Ishikawa (cell line): ENCODE data around the gene CYFIP2.

Experiments used
- CEBPB ChIP-seq: IDR thresholded peaks from 2 replicates; pipeline ENCODE4 v1.6.1; 2012
- CREB1 ChIP-seq: IDR thresholded peaks from 2 replicates; pipeline ENCODE4 v1.6.1; 2012; ENCODE audit warnings: low read depth
- EGR1 ChIP-seq: IDR thresholded peaks from 2 replicates; pipeline ENCODE4 v1.6.1; 2012
- EP300 ChIP-seq: IDR thresholded peaks from 2 replicates; pipeline ENCODE4 v1.6.1; 2012; ENCODE audit warnings: borderline replicate concordance
- FOXM1 ChIP-seq: IDR thresholded peaks from 2 replicates; pipeline ENCODE4 v1.6.1; 2012; ENCODE audit warnings: low read depth, borderline replicate concordance
- NFIC ChIP-seq: IDR thresholded peaks from 2 replicates; pipeline ENCODE4 v1.6.1; 2012
- RAD21 ChIP-seq: IDR thresholded peaks from 2 replicates; pipeline ENCODE4 v1.6.1; 2012; ENCODE audit warnings: low read depth
- TAF1 ChIP-seq: IDR thresholded peaks from 2 replicates; pipeline ENCODE4 v1.6.1; 2012; ENCODE audit warnings: low read depth, mild to moderate bottlenecking
- TCF12 ChIP-seq: IDR thresholded peaks from 2 replicates; pipeline ENCODE4 v1.6.1; 2012; ENCODE audit warnings: low read depth
- TEAD4 ChIP-seq: IDR thresholded peaks from 2 replicates; pipeline ENCODE4 v1.6.1; 2012
- YY1 ChIP-seq: IDR thresholded peaks from 2 replicates; pipeline ENCODE4 v1.6.1; 2012; ENCODE audit warnings: low read depth
- ZBTB7A ChIP-seq: IDR thresholded peaks from 2 replicates; pipeline ENCODE4 v1.6.1; 2012; ENCODE audit warnings: low read depth
- TF ChIP-seq, protein P1 (sequence below): IDR thresholded peaks from 2 replicates; pipeline ENCODE4 v1.6.1; 2012; ENCODE audit warnings: low read depth, mild to moderate bottlenecking
- TF ChIP-seq, protein P2 (sequence below): IDR thresholded peaks from 2 replicates; pipeline ENCODE4 v1.6.1; 2012
- TF ChIP-seq, protein P3 (sequence below): IDR thresholded peaks from 2 replicates; pipeline ENCODE4 v1.6.1; 2012

CYFIP2 gene

DNA sequence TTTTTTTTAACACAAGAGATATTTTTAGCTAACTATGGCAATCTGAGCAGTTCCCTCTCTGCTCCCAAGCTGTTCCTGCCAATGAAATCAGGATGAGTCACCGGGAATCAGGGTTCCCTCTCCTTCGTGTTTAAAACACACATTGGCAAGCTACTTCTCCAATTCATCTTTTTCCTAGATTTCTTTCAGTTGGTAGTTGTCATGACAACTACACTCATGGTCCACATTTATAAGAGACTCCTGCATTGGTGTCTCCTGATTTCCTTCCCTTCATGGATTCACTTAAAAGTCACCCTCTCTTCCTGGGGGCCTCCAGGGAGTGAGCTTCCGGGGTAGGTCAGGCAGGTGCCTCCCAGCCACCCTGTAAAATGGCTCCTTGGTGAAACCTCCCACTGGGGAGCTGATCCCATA, 121.8 kb downstream of the CYFIP2 start:
- TF ChIP-seq EGR1 (no peak), TEAD4 (no peak), ZBTB7A (no peak), TCF12 (no peak), EP300 (no peak), YY1 (no peak), RAD21 (no peak), TAF1 (no peak), CREB1 (no peak), NFIC (no peak)
- TF ChIP-seq, protein P1, sequence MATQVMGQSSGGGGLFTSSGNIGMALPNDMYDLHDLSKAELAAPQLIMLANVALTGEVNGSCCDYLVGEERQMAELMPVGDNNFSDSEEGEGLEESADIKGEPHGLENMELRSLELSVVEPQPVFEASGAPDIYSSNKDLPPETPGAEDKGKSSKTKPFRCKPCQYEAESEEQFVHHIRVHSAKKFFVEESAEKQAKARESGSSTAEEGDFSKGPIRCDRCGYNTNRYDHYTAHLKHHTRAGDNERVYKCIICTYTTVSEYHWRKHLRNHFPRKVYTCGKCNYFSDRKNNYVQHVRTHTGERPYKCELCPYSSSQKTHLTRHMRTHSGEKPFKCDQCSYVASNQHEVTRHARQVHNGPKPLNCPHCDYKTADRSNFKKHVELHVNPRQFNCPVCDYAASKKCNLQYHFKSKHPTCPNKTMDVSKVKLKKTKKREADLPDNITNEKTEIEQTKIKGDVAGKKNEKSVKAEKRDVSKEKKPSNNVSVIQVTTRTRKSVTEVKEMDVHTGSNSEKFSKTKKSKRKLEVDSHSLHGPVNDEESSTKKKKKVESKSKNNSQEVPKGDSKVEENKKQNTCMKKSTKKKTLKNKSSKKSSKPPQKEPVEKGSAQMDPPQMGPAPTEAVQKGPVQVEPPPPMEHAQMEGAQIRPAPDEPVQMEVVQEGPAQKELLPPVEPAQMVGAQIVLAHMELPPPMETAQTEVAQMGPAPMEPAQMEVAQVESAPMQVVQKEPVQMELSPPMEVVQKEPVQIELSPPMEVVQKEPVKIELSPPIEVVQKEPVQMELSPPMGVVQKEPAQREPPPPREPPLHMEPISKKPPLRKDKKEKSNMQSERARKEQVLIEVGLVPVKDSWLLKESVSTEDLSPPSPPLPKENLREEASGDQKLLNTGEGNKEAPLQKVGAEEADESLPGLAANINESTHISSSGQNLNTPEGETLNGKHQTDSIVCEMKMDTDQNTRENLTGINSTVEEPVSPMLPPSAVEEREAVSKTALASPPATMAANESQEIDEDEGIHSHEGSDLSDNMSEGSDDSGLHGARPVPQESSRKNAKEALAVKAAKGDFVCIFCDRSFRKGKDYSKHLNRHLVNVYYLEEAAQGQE, result no peak
- TF ChIP-seq, protein P2, sequence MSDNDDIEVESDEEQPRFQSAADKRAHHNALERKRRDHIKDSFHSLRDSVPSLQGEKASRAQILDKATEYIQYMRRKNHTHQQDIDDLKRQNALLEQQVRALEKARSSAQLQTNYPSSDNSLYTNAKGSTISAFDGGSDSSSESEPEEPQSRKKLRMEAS, result no peak

DNA sequence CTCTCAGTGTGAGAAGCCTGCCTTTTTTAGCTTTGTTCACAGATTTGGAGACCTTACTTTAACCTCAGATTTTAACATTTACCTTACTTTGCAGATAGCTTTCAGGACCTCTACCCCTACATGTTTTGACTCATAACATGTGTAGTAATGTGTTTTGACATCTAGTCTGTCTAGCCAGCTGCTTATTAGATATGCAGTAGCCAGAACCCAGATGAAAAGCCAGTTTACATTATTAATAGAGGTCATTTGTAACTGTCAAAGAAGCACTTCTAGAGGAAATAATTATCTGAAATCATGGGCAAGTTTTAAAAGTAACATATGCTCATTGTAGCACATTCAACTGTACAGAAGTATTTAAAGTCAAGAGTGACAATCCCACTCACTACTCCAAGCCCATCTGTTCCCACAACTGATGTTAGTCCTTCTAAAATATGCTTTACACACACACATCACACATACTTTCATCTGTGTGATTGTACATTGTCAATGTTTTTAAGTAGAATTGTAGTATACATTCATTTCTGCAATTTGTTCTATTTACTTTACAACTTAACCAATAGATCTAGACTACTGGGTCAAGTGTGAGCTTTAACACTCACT, 122.3 kb downstream of the CYFIP2 start:
- TF ChIP-seq RAD21, result no peak
- TF ChIP-seq, protein P3, sequence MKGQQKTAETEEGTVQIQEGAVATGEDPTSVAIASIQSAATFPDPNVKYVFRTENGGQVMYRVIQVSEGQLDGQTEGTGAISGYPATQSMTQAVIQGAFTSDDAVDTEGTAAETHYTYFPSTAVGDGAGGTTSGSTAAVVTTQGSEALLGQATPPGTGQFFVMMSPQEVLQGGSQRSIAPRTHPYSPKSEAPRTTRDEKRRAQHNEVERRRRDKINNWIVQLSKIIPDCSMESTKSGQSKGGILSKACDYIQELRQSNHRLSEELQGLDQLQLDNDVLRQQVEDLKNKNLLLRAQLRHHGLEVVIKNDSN, result no peak
- no peak for TF ChIP-seq CREB1

DNA sequence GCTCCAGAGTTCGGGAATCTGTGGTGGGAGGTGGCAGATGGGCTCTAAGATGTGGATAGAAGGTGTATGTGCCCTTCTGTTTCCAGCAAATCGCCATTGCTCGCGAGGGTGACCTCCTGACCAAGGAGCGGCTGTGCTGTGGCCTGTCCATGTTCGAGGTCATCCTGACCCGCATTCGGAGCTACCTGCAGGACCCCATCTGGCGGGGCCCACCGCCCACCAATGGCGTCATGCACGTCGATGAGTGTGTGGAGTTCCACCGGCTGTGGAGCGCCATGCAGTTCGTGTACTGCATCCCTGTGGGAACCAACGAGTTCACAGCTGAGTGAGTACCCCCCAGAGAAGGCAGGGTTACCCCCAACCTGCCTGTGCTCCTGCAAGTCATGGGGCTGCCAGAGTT, 123.2 kb downstream of the CYFIP2 start:
- TF ChIP-seq EP300 (no peak), RAD21 (no peak), ZBTB7A (no peak), NFIC (no peak), EGR1 (no peak), CREB1 (no peak), TCF12 (no peak), CEBPB (no peak), FOXM1 (no peak), TEAD4 (no peak), TAF1 (no peak), YY1 (no peak)
- TF ChIP-seq, protein P1, result no peak
- TF ChIP-seq, protein P3, result no peak
- TF ChIP-seq, protein P2, result no peak

DNA sequence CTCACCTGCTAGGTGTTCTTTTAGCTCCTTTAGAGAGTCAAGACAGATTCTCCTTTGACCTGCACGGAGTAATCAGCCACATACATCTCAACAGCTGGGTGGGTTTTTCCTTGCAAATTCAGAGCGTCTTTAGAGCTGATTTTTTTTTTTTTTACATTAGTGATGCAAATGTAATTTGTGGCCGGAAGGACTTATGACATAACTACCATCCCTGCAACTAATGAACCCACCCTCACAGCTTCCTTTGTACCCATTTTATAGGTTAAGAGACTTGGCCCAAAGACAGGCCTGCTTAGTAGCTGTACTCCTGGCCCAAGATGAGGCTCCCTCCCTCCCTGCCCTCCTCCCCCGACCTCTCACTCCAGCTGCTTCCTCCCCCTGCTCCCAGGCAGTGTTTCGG, 124.2 kb downstream of the CYFIP2 start:
- TF ChIP-seq TAF1 (no peak), CEBPB (no peak), FOXM1 (no peak), CREB1 (no peak), TEAD4 (no peak)
- TF ChIP-seq, protein P2, result no peak
- TF ChIP-seq, protein P1, result no peak
- TF ChIP-seq, protein P3, result no peak
